Measurements from ENCODE around the gene NEAT1. TPM values are rescaled to one million over a fixed set of nuclear protein-coding genes. Genes with fewer than 3 reads are reported as not detected.

NEAT1 gene
- total RNA-seq, 1 experiment from 2014 or later = 12.4 TPM

- in situ Hi-C loops (cut with HindIII; ENCODE audit: low sequenced_read_pairs) = no loop called here
- DNase-seq (ENCODE audit: low spot score) = no peak
These were observed 3.2 kb upstream of the NEAT1 start for GRCh38 chr11:65419460-65419771.

- in situ Hi-C loops (cut with HindIII; ENCODE audit: low sequenced_read_pairs) = no loop called here
- peak; percentile 81 for DNase-seq (ENCODE audit: low spot score)
These were observed 2.7 kb upstream of the NEAT1 start for GRCh38 chr11:65419772-65420481.

- DNase-seq (ENCODE audit: low spot score) = no peak
- in situ Hi-C loops (cut with HindIII; ENCODE audit: low sequenced_read_pairs) = no loop called here
These were observed 2.1 kb upstream of the NEAT1 start for GRCh38 chr11:65420506-65420905.

GRCh38 chr11:65420979-65421793 lies 1.4 kb upstream of the NEAT1 start:
- in situ Hi-C loops (cut with HindIII; ENCODE audit: low sequenced_read_pairs) = no loop called here
- peak; percentile 95 for DNase-seq (ENCODE audit: low spot score)

- peak; percentile 88 for DNase-seq (ENCODE audit: low spot score)
- in situ Hi-C loops (cut with HindIII; ENCODE audit: low sequenced_read_pairs) = no loop called here
These were observed 585 bp upstream of the NEAT1 start for GRCh38 chr11:65421794-65422632.

- in situ Hi-C loops (cut with HindIII; ENCODE audit: low sequenced_read_pairs) = no loop called here
These were observed 1.1 kb downstream of the NEAT1 start for GRCh38 chr11:65423516-65424204.

GRCh38 chr11:65424205-65425104 lies 1.9 kb downstream of the NEAT1 start:
- peak; percentile 53 for DNase-seq (ENCODE audit: low spot score)
- in situ Hi-C loops (cut with HindIII; ENCODE audit: low sequenced_read_pairs) = no loop called here

More at GRCh38 chr11:65423516-65424204, 1.1 kb downstream of the NEAT1 start:
- peak; percentile 49 for DNase-seq (ENCODE audit: low spot score)

- DNase-seq (ENCODE audit: low spot score) = peak; percentile 81
These were observed 2.7 kb downstream of the NEAT1 start for GRCh38 chr11:65425105-65425970.

GRCh38 chr11:65425971-65426838 lies 3.6 kb downstream of the NEAT1 start:
- in situ Hi-C loops (cut with HindIII; ENCODE audit: low sequenced_read_pairs) = no loop called here

More at GRCh38 chr11:65425105-65425970, 2.7 kb downstream of the NEAT1 start:
- in situ Hi-C loops (cut with HindIII; ENCODE audit: low sequenced_read_pairs) = no loop called here

GRCh38 chr11:65426839-65427690 lies 4.5 kb downstream of the NEAT1 start:
- in situ Hi-C loops (cut with HindIII; ENCODE audit: low sequenced_read_pairs) = no loop called here
- peak; percentile 87 for DNase-seq (ENCODE audit: low spot score)

More at GRCh38 chr11:65425971-65426838, 3.6 kb downstream of the NEAT1 start:
- DNase-seq (ENCODE audit: low spot score) = peak; percentile 63

- peak; percentile 69 for DNase-seq (ENCODE audit: low spot score)
- in situ Hi-C loops (cut with HindIII; ENCODE audit: low sequenced_read_pairs) = no loop called here
These were observed 5.3 kb downstream of the NEAT1 start for GRCh38 chr11:65427691-65428577.

- in situ Hi-C loops (cut with HindIII; ENCODE audit: low sequenced_read_pairs) = no loop called here
- no peak for DNase-seq (ENCODE audit: low spot score)
These were observed 6.0 kb downstream of the NEAT1 start for GRCh38 chr11:65428578-65429067.

- peak; percentile 75 for DNase-seq (ENCODE audit: low spot score)
- in situ Hi-C loops (cut with HindIII; ENCODE audit: low sequenced_read_pairs) = no loop called here
These were observed 6.6 kb downstream of the NEAT1 start for GRCh38 chr11:65429068-65429681.

All from G401 (cell line).